Neuron (in vitro differentiated cells): ENCODE results near the gene FAM53A.
"Not testable (repeated sequence)": the region's sequence is repeated elsewhere in the genome, so short reads cannot be mapped to it uniquely, and the experiment has no call there.

Experiments used
- H2AFZ ChIP-seq: one replicate; pipeline ENCODE4 v1.6.1; 2013; ENCODE audit warnings: low read depth, mild to moderate bottlenecking, inconsistent platforms, low read length, moderate library complexity
- H3K27me3 ChIP-seq: one replicate; pipeline ENCODE4 v1.6.1; 2013; ENCODE audit warnings: low read length; ENCODE audit not compliant: insufficient read depth
- H3K36me3 ChIP-seq: one replicate; pipeline ENCODE4 v1.6.1; 2013; ENCODE audit warnings: low read length; ENCODE audit not compliant: insufficient read depth
- H3K4me1 ChIP-seq: one replicate; pipeline ENCODE4 v1.6.1; 2013; ENCODE audit warnings: low read length; ENCODE audit not compliant: insufficient read depth
- H3K4me3 ChIP-seq: 2 replicates; pipeline ENCODE4 v1.5.1; 2013; ENCODE audit warnings: mild to moderate bottlenecking, low read length, moderate library complexity
- H3K9me3 ChIP-seq: one replicate; pipeline ENCODE4 v1.6.1; 2013; ENCODE audit warnings: low read length

FAM53A gene

GRCh38 chr4:1642196-1642951 is 41.7 kb downstream of the FAM53A start:
- Histone ChIP-seq H3K27me3 (no peaks in the 10 kb centered on the region), H3K4me1 (peaks cover 11% of the 10 kb centered on the region), H3K9me3 (no peaks in the 10 kb centered on the region), H3K36me3 (no peaks in the 10 kb centered on the region), H3K4me3 (no peak overlapping the region), H2AFZ (no peak overlapping the region)

- peaks cover 11% of the 10 kb centered on the region for H3K4me1 ChIP-seq
Measured at GRCh38 chr4:1641671-1642070, 42.4 kb downstream of the FAM53A start.

GRCh38 chr4:1640716-1641503 is 43.2 kb downstream of the FAM53A start:
- not testable (repeated sequence) for H2AFZ ChIP-seq, H3K9me3 ChIP-seq, H3K4me3 ChIP-seq, H3K27me3 ChIP-seq, H3K36me3 ChIP-seq
- H3K4me1 ChIP-seq, result peaks cover 11% of the 10 kb centered on the region

More at GRCh38 chr4:1641671-1642070, 42.4 kb downstream of the FAM53A start:
- no peak overlapping the region for H3K4me3 ChIP-seq
- no peak overlapping the region for H2AFZ ChIP-seq
- H3K36me3 ChIP-seq, result no peaks in the 10 kb centered on the region
- no peaks in the 10 kb centered on the region for H3K27me3 ChIP-seq
- H3K9me3 ChIP-seq, result no peaks in the 10 kb centered on the region

DNA sequence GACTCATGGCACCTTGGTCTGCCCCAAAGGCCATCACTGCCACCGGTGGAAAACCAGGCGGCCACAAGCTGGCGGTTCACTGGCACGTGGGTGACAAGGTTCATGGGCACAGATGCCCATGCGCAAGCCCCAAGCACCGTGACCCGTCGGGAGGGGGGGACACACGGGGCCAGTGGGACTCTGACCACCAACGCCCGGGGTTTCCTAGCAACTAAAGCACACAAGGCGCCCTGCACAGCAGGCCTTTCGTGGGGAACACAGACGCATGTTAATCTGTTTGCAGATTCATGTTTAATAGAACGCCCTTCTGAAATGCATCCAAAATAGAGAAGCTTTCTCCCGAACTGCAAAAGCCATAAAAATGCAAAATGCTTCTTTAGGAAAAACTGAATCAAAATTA is 43.9 kb downstream of the FAM53A start:
- H3K9me3 ChIP-seq, result no peaks in the 10 kb centered on the region
- peaks cover 11% of the 10 kb centered on the region for H3K4me1 ChIP-seq
- no peak overlapping the region for H3K4me3 ChIP-seq
- no peaks in the 10 kb centered on the region for H3K27me3 ChIP-seq
- no peak overlapping the region for H2AFZ ChIP-seq
- H3K36me3 ChIP-seq, result no peaks in the 10 kb centered on the region

- H3K4me1 ChIP-seq, result peaks cover 4% of the 10 kb centered on the region
- no peaks in the 10 kb centered on the region for H3K9me3 ChIP-seq
- no peaks in the 10 kb centered on the region for H3K27me3 ChIP-seq
- H2AFZ ChIP-seq, result no peak overlapping the region
- H3K4me3 ChIP-seq, result no peak overlapping the region
- no peaks in the 10 kb centered on the region for H3K36me3 ChIP-seq
Measured at GRCh38 chr4:1639299-1639868, 44.7 kb downstream of the FAM53A start.

DNA sequence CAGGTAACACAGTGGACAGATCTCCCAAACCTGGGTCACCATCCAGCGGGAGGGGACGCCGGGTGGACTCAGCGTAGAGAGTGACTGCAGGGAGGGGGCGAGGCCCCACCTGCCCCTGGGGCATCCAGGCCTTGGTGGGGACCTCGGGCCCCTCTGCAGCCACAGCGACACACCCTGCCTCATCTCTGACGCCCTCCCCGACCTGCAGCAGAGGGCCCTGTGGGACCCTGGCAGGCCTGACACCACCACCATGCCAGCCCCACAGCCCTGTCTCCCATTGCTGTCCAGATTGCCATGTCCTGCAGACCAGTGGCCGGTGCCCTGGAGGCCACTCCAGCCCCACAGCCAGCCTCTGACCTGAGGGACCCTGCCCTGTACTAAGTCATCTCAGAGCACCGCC is 45.2 kb downstream of the FAM53A start:
- Histone ChIP-seq H2AFZ (no peak overlapping the region), H3K36me3 (no peaks in the 10 kb centered on the region), H3K4me3 (no peak overlapping the region), H3K4me1 (peaks cover 3% of the 10 kb centered on the region), H3K9me3 (no peaks in the 10 kb centered on the region), H3K27me3 (no peaks in the 10 kb centered on the region)

DNA sequence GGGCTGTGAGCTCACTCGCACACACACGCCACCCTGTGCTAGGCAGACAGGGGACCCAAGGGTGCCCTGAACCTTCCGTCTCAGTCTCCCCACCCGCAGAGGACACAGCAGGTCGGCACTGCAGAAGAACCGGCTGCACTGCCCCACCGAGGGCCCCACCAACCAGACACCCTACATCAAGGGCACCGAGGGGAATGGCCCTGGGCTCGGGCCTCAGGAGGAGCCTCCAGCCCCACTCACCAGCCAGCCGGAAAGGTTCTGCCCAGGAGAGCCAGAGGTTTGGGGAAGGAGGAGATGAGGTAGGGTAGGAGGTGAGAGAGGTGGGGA is 45.9 kb downstream of the FAM53A start:
- H3K4me1 ChIP-seq, result peaks cover 3% of the 10 kb centered on the region
- H2AFZ ChIP-seq, result no peak overlapping the region
- no peaks in the 10 kb centered on the region for H3K36me3 ChIP-seq
- H3K9me3 ChIP-seq, result no peaks in the 10 kb centered on the region
- no peaks in the 10 kb centered on the region for H3K27me3 ChIP-seq
- H3K4me3 ChIP-seq, result no peak overlapping the region

GRCh38 chr4:1637580-1638271 is 46.4 kb downstream of the FAM53A start:
- no peaks in the 10 kb centered on the region for H3K9me3 ChIP-seq
- H2AFZ ChIP-seq, result no peak overlapping the region
- no peaks in the 10 kb centered on the region for H3K27me3 ChIP-seq
- H3K36me3 ChIP-seq, result no peaks in the 10 kb centered on the region
- H3K4me3 ChIP-seq, result no peak overlapping the region
- peaks cover 3% of the 10 kb centered on the region for H3K4me1 ChIP-seq

DNA sequence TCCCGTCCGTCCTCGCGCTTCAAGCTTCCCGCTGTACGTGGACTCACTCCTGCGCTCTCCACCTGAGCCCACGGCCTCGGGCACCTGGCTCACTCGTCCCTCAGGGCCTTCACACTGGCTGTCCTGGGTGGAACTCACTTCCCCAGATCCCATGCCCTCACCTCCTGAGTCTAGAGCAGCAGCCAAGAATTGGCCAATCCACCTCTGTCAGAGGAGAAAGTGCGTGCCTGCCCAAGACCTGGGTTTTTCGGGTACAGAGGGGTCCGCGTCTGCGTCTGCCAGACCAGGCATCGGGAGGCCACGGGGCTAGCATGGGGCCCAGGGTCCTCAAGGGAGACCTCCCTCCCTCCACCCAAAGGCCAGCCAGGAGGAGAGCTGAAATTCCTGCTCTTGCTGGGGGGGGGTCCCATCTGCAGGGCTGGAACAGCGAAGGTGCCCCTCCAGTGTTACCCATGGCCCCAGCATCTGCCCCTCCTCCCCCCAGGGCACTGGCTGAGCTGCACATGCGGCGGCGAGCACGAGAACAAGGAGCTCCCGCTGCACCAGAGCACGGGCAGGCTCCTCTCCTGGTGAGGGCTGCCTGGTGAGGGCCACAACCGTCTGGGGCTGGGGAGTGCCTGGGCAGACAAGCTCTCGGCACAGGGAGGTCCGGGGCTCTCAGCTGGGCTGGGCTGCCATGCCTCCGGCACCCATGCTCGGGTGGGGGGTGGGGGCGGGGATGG is 47.5 kb downstream of the FAM53A start:
- H3K4me1 ChIP-seq, result peaks cover 3% of the 10 kb centered on the region
- H2AFZ ChIP-seq, result no peak overlapping the region
- no peaks in the 10 kb centered on the region for H3K36me3 ChIP-seq
- H3K27me3 ChIP-seq, result no peaks in the 10 kb centered on the region
- no peaks in the 10 kb centered on the region for H3K9me3 ChIP-seq
- no peak overlapping the region for H3K4me3 ChIP-seq

- Histone ChIP-seq H3K36me3 (no peaks in the 10 kb centered on the region), H3K4me3 (no peak overlapping the region), H3K4me1 (peaks cover 2% of the 10 kb centered on the region), H3K27me3 (no peaks in the 10 kb centered on the region), H2AFZ (no peak overlapping the region), H3K9me3 (no peaks in the 10 kb centered on the region)
Measured at GRCh38 chr4:1635464-1635863, 48.6 kb downstream of the FAM53A start.

DNA sequence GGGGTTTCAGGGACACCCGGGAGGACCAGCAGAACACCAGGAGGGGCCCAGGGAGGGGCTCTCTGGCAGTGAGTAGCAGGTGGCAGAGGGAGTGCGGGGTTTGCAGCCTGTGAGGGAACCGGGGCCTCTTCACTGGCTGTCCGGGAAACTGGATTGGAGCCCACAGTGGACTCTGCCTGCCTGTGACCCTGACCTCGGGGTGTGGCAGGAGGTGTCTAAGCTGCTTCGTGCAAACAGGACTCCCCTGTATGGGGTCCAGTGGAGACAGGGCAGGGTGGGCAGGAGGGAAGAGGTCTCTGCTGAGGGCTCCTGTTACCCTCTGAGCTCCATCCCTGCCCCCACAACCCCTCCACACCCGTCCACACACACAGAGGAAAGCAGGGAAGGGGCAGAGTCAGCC is 50.1 kb downstream of the FAM53A start:
- no peaks in the 10 kb centered on the region for H3K9me3 ChIP-seq
- no peaks in the 10 kb centered on the region for H3K36me3 ChIP-seq
- no peaks in the 10 kb centered on the region for H3K27me3 ChIP-seq
- no peak overlapping the region for H2AFZ ChIP-seq
- no peaks in the 10 kb centered on the region for H3K4me1 ChIP-seq
- no peak overlapping the region for H3K4me3 ChIP-seq

DNA sequence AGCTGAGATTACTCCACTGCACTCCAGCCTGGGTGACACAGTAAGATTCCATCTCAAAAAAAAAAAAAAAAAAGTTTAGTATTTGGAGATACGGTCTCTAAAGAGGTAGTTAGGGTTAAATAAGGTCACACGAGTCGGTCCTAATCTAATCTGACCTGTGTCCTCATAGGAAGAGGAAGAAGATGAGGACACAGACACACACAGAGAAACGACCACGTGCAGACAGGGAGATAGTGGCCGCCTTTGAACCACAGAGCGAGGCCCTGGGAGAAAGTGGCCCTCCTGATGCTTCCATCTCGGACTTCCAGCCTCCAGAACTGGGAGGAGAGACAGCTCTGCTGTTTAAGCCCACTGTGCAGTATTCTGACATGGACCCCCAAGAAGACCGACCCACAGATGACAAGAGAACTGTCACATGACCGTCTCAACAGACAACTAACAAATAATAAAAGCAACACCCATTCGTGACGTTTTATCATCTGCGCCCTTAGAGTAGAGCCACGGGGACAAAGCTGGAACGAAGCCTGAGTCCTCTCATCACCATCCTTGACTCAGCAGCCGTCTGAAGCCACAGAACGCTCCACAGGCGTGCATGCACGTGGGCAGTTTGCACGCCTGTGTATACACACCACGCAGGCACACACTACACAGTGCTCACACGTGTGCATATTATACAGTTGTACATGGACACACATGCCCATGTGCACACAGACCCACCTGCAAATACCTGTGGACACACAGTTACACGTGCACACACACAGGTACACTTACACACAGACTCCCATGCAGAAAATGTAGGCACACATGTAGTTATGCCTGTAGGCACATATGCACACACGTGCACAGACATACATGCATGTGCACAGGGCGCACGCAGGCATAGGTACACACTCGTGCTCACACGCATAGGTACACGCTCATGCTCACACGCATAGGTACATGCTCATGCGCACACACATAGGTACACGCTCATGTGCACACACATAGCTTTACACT is 51.7 kb downstream of the FAM53A start:
- no peak overlapping the region for H2AFZ ChIP-seq
- H3K4me1 ChIP-seq, result no peaks in the 10 kb centered on the region
- H3K9me3 ChIP-seq, result no peaks in the 10 kb centered on the region
- no peaks in the 10 kb centered on the region for H3K27me3 ChIP-seq
- H3K36me3 ChIP-seq, result no peaks in the 10 kb centered on the region
- no peak overlapping the region for H3K4me3 ChIP-seq
